ENCODE measurements around the gene PTPN4. TPM values are rescaled to one million over a fixed set of nuclear protein-coding genes. Genes with fewer than 3 reads are reported as not detected.

PTPN4 gene
- total and polyA plus RNA-seq, 2 donors (not counting 3 experiments of a cell fraction or from before 2014, with no cell fraction given) = 6.8 to 29.6 TPM

DNA sequence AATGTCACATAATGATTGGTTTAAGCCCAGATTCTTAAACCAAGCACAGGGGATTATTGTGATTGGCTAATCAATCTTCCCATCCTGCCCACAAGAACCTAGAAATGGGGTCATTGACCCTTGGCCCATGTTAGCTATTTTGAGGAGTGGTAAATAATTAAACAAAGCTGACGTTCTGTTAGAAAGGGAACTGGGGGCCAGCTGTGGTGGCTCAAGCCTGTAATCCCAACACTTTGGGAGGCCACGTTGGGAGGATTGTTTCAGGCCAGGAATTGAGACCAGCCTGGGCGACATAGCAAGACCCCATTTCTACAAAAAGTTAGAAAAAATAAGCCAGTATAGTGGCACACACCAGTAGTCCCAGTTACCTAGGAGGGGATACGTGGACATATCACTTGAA, 37.8 kb upstream of the PTPN4 start:
- DNase-seq (ENCODE audit: low read depth, low spot score) (no peak), FAIRE-seq (no peak)
- Histone ChIP-seq H3K79me2 (ENCODE audit: control insufficient read depth, insufficient read depth, low read length) (no peaks in the 10 kb centered on the region), H3K27ac (ENCODE audit: insufficient read depth, low read depth, low read length) (no peak overlapping the region), H3K4me1 (ENCODE audit: control insufficient read depth, extremely low read depth, insufficient read depth, low read length) (no peaks in the 10 kb centered on the region), H3K9me3 (replicated peaks; ENCODE audit: control insufficient read depth, insufficient read depth, low read length) (no peaks in the 10 kb centered on the region), H3K4me2 (ENCODE audit: insufficient read depth, low read length) (no peak overlapping the region), H2AFZ (ENCODE audit: low read depth, low read length) (no peak overlapping the region), H3K9ac (replicated peaks; ENCODE audit: extremely low read depth, insufficient read depth, low read length) (no peak overlapping the region), H3K9me1 (replicated peaks; ENCODE audit: control insufficient read depth, extremely low read depth, insufficient read depth, low read length) (no peaks in the 10 kb centered on the region), H3K4me3 (replicated peaks in 1 of 3; ENCODE audit: insufficient read depth in 1 of 3, low read depth in 1 of 3, low read length in 3 of 3) (no peak overlapping the region), H3K27me3 (ENCODE audit: control insufficient read depth in 2 of 2, insufficient read depth in 2 of 2, low read length in 2 of 2) (peaks cover 2 to 3% of the 10 kb centered on the region in 2 experiments), H3K36me3 (ENCODE audit: control insufficient read depth in 2 of 2, extremely low read depth in 1 of 2, insufficient read depth in 2 of 2, low read length in 2 of 2) (no peaks in the 10 kb centered on the region), H4K20me1 (replicated peaks; ENCODE audit: control insufficient read depth, extremely low read depth, insufficient read depth, low read length) (no peaks in the 10 kb centered on the region)
- intact Hi-C loops (cut with micrococcal nuclease) = no loop called here
- ChIA-PET POLR2A (no interaction called here), CTCF (interaction anchor here (1.2 kb wide), 1 partner anchor 19 kb away, joined by 4 read pairs; no protein-coding TSS in a partner anchor)
- dilution Hi-C loops (cut with MboI; ENCODE audit: extremely low pct_ligation_motif_present, low sequenced_read_pairs) = no loop called here
- no peak for TF ChIP-seq MYC (IDR thresholded peaks at IDR 0.05; ENCODE audit: low read depth, low read length)
- TF ChIP-seq, protein P1, sequence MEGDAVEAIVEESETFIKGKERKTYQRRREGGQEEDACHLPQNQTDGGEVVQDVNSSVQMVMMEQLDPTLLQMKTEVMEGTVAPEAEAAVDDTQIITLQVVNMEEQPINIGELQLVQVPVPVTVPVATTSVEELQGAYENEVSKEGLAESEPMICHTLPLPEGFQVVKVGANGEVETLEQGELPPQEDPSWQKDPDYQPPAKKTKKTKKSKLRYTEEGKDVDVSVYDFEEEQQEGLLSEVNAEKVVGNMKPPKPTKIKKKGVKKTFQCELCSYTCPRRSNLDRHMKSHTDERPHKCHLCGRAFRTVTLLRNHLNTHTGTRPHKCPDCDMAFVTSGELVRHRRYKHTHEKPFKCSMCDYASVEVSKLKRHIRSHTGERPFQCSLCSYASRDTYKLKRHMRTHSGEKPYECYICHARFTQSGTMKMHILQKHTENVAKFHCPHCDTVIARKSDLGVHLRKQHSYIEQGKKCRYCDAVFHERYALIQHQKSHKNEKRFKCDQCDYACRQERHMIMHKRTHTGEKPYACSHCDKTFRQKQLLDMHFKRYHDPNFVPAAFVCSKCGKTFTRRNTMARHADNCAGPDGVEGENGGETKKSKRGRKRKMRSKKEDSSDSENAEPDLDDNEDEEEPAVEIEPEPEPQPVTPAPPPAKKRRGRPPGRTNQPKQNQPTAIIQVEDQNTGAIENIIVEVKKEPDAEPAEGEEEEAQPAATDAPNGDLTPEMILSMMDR (IDR thresholded peaks at IDR 0.05; ENCODE audit: extremely low read depth in 1 of 2, insufficient read depth in 1 of 2, low read depth in 1 of 2, low read length in 2 of 2) = no peak
- TF ChIP-seq POLR2A (IDR thresholded peaks at IDR 0.05; ENCODE audit: low read depth, low read length) = no peak
- no peak for TF ChIP-seq JUN (IDR thresholded peaks at IDR 0.05; ENCODE audit: borderline replicate concordance, insufficient read depth, insufficient read length, low read depth)
- no peak for TF ChIP-seq POLR2AphosphoS5 (IDR thresholded peaks at IDR 0.05; ENCODE audit: insufficient read depth, low read depth, low read length)
- TF ChIP-seq EZH2 (IDR thresholded peaks at IDR 0.05; ENCODE audit: borderline replicate concordance, low read depth, low read length, severe bottlenecking) = no peak
- TF ChIP-seq, protein P2, sequence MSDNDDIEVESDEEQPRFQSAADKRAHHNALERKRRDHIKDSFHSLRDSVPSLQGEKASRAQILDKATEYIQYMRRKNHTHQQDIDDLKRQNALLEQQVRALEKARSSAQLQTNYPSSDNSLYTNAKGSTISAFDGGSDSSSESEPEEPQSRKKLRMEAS (IDR thresholded peaks at IDR 0.05; ENCODE audit: insufficient read depth, insufficient read length) = no peak
- no peak for TF ChIP-seq GATA2 (IDR thresholded peaks at IDR 0.05; ENCODE audit: insufficient read depth, insufficient read length, low read depth, low read length)
- no peak for TF ChIP-seq FOS (IDR thresholded peaks at IDR 0.05; ENCODE audit: borderline replicate concordance, insufficient read depth, low read length)
- BruUV-seq (replicated peaks) = no TSS peak
